Parathyroid adenoma (tissue), 2 donors: Measurements from ENCODE around the gene GRID2IP.
A peak's percentile ranks its signal among the peaks of the same experiment; 100 is the strongest.
"Not testable (repeated sequence)": the region's sequence is repeated elsewhere in the genome, so short reads cannot be mapped to it uniquely, and the experiment has no call there.

ENCODE experiments used
- H2AFZ ChIP-seq: fragments of 300-600 bp; sonication (generic); one replicate; pipeline ENCODE4 v1.7.0; 2017; ENCODE audit warnings: antibody characterized with exemption, mild to moderate bottlenecking
- H3K27ac ChIP-seq: fragments of 300-600 bp; sonication (generic); one replicate; pipeline ENCODE4 v1.7.0; 2017
- H3K27me3 ChIP-seq: fragments of 300-600 bp; sonication (generic); one replicate; pipeline ENCODE4 v1.7.0; 2017; ENCODE audit warnings: low read length; ENCODE audit not compliant: control insufficient read depth, insufficient read depth
- H3K36me3 ChIP-seq: fragments of 300-600 bp; sonication (generic); one replicate; pipeline ENCODE4 v1.7.0; 2017; ENCODE audit warnings: low read length; ENCODE audit not compliant: control insufficient read depth, insufficient read depth
- H3K4me1 ChIP-seq: fragments of 300-600 bp; sonication (generic); one replicate; pipeline ENCODE4 v1.7.0; 2017; ENCODE audit warnings: control low read depth
- H3K4me2 ChIP-seq: fragments of 300-600 bp; sonication (generic); one replicate; pipeline ENCODE4 v1.7.0; 2017; ENCODE audit warnings: low read length
- H3K4me3 ChIP-seq: fragments of 300-600 bp; sonication (generic); one replicate; pipeline ENCODE4 v1.7.0; 2017; ENCODE audit warnings: low read depth, low read length
- H3K79me2 ChIP-seq: fragments of 300-600 bp; sonication (generic); one replicate; pipeline ENCODE4 v1.7.0; 2017; ENCODE audit warnings: control low read depth
- H3K9ac ChIP-seq: fragments of 300-600 bp; sonication (generic); one replicate; pipeline ENCODE4 v1.7.0; 2017; ENCODE audit warnings: mild to moderate bottlenecking
- H3K9me3 ChIP-seq: fragments of 300-600 bp; sonication (generic); one replicate; pipeline ENCODE4 v1.7.0; 2017; ENCODE audit warnings: low read length; ENCODE audit not compliant: control insufficient read depth
- CTCF ChIP-seq: fragments of 300-600 bp; sonication (generic); IDR thresholded peaks from one replicate; pipeline ENCODE4 v1.7.0; 2017; ENCODE audit warnings: antibody characterized with exemption, mild to moderate bottlenecking
- donor health status: primary hyperparathyroidism.

The GRID2IP gene

GRCh38 chr7:6577369-6578113 lies 26.3 kb upstream of the GRID2IP start, which contains the start of gene ZDHHC4:
ZDHHC4 (plus strand) TSS chr7:6577454; CDS start chr7:6580562, 3,108 bp downstream.
- Histone ChIP-seq H3K27ac (peak within 1 kb of the TSS; percentile 96), H3K9ac (peak within 1 kb of the TSS; percentile 87), H3K79me2 (no peaks in the 10 kb centered on the region), H3K36me3 (no peaks in the 10 kb centered on the region), H2AFZ (peak within 1 kb of the TSS; percentile 100), H3K4me2 (peak within 1 kb of the TSS; percentile 76), H3K27me3 (no peaks in the 10 kb centered on the region), H3K9me3 (no peaks in the 10 kb centered on the region), H3K4me1 (no peaks in the 10 kb centered on the region), H3K4me3 (peak within 1 kb of the TSS; percentile 70)
- TF ChIP-seq CTCF = no peak

GRCh38 chr7:6576867-6577368 lies 25.7 kb upstream of the GRID2IP start:
- H2AFZ ChIP-seq = peak overlapping the region; percentile 100
- not testable (repeated sequence) for H3K27me3 ChIP-seq, H3K79me2 ChIP-seq, H3K4me1 ChIP-seq, H3K36me3 ChIP-seq, H3K9me3 ChIP-seq
- H3K27ac ChIP-seq = peak overlapping the region; percentile 96
- peak overlapping the region; percentile 70 for H3K4me3 ChIP-seq
- H3K4me2 ChIP-seq = peak overlapping the region; percentile 76
- H3K9ac ChIP-seq = peak overlapping the region; percentile 87

- no peaks in the 10 kb centered on the region for H3K4me1 ChIP-seq
- H3K27ac ChIP-seq = no peak overlapping the region
- no peak for TF ChIP-seq CTCF
- no peaks in the 10 kb centered on the region for H3K9me3 ChIP-seq
- H2AFZ ChIP-seq = peak overlapping the region; percentile 54
- H3K27me3 ChIP-seq = no peaks in the 10 kb centered on the region
- H3K79me2 ChIP-seq = no peaks in the 10 kb centered on the region
- H3K9ac ChIP-seq = no peak overlapping the region
- no peak overlapping the region for H3K4me3 ChIP-seq
- H3K36me3 ChIP-seq = no peaks in the 10 kb centered on the region
- H3K4me2 ChIP-seq = no peak overlapping the region
These were observed 25.0 kb upstream of the GRID2IP start for GRCh38 chr7:6576024-6576866.

GRCh38 chr7:6575281-6576023 lies 24.2 kb upstream of the GRID2IP start:
- Histone ChIP-seq H3K9me3 (no peaks in the 10 kb centered on the region), H2AFZ (no peak overlapping the region), H3K79me2 (no peaks in the 10 kb centered on the region), H3K27me3 (no peaks in the 10 kb centered on the region), H3K4me1 (no peaks in the 10 kb centered on the region), H3K27ac (no peak overlapping the region), H3K36me3 (no peaks in the 10 kb centered on the region), H3K4me2 (no peak overlapping the region), H3K9ac (no peak overlapping the region), H3K4me3 (no peak overlapping the region)
- no peak for TF ChIP-seq CTCF
